DMS79 (cell line): Measurements from ENCODE around the gene HMGCL.
"Not testable (repeated sequence)": the region's sequence is repeated elsewhere in the genome, so short reads cannot be mapped to it uniquely, and the experiment has no call there.

ENCODE experiments used
- DNase-seq: peaks from one replicate; lab custom pipeline; 2025; lab: John Stamatoyannopoulos, UW

Gene HMGCL

GRCh38 chr1:23825076-23825761 lies at the start of gene HMGCL:
Gene HMGCL (minus strand): TSS chr1:23825429. CDS start chr1:23825415, 14 bp downstream.
- peak; percentile 85 for DNase-seq

- DNase-seq = no peak
Measured at GRCh38 chr1:23872421-23872820, 47.2 kb upstream of the HMGCL start.

GRCh38 chr1:23869051-23869450 lies 43.8 kb upstream of the HMGCL start:
- DNase-seq = no peak

- peak; percentile 60 for DNase-seq
Measured at GRCh38 chr1:23868557-23869016, 43.4 kb upstream of the HMGCL start.

GRCh38 chr1:23867895-23868556 lies 42.8 kb upstream of the HMGCL start, which contains the start of gene FUCA1:
Gene FUCA1 (minus strand): TSS chr1:23868290. CDS start chr1:23868286, 4 bp downstream.
- DNase-seq = peak; percentile 97

GRCh38 chr1:23867542-23867894 lies 42.3 kb upstream of the HMGCL start:
- DNase-seq = no peak

GRCh38 chr1:23865543-23865930 lies 40.3 kb upstream of the HMGCL start:
- DNase-seq = peak; percentile 23

- no peak for DNase-seq
Measured at GRCh38 chr1:23864801-23865542, 39.7 kb upstream of the HMGCL start.

GRCh38 chr1:23862640-23863039 lies 37.4 kb upstream of the HMGCL start:
- DNase-seq = no peak

GRCh38 chr1:23854568-23854967 lies 29.3 kb upstream of the HMGCL start:
- DNase-seq = no peak

- DNase-seq = not testable (repeated sequence)
Measured at GRCh38 chr1:23853124-23853523, 27.9 kb upstream of the HMGCL start.

- not testable (repeated sequence) for DNase-seq
Measured at GRCh38 chr1:23851406-23851805, 26.2 kb upstream of the HMGCL start.

- DNase-seq = no peak
Measured at GRCh38 chr1:23848673-23849616, 23.7 kb upstream of the HMGCL start.

- not testable (repeated sequence) for DNase-seq
Measured at GRCh38 chr1:23847482-23848095, 22.4 kb upstream of the HMGCL start.

GRCh38 chr1:23845163-23845562 lies 19.9 kb upstream of the HMGCL start:
- DNase-seq = no peak

- no peak for DNase-seq
Measured at GRCh38 chr1:23843644-23844043, 18.4 kb upstream of the HMGCL start.

- peak; percentile 20 for DNase-seq
Measured at GRCh38 chr1:23838401-23838866, 13.2 kb upstream of the HMGCL start.

- no peak for DNase-seq
Measured at GRCh38 chr1:23837908-23838307, 12.7 kb upstream of the HMGCL start.

GRCh38 chr1:23836037-23836436 lies 10.8 kb upstream of the HMGCL start:
- no peak for DNase-seq

GRCh38 chr1:23834156-23834555 lies 8.9 kb upstream of the HMGCL start:
- not testable (repeated sequence) for DNase-seq

GRCh38 chr1:23827717-23828116 lies 2.5 kb upstream of the HMGCL start:
- DNase-seq = no peak
